ENCODE results near the gene ARSG. TPM values are rescaled to one million over a fixed set of nuclear protein-coding genes. Genes with fewer than 3 reads are reported as not detected.

The ARSG gene
- total and polyA plus RNA-seq, 2 of the 13 experiments (the other 11 are each of a cell fraction or from before 2014, with no cell fraction given): 3.7 to 15.2 TPM

- no peak for TF ChIP-seq PRMT3 (CRISPR knock-in tag; IDR thresholded peaks at IDR 0.05; ENCODE audit: borderline replicate concordance, low read depth)
- TF ChIP-seq NR3C1 (CRISPR knock-in tag; IDR thresholded peaks at IDR 0.05): no peak
- TF ChIP-seq, protein P1, sequence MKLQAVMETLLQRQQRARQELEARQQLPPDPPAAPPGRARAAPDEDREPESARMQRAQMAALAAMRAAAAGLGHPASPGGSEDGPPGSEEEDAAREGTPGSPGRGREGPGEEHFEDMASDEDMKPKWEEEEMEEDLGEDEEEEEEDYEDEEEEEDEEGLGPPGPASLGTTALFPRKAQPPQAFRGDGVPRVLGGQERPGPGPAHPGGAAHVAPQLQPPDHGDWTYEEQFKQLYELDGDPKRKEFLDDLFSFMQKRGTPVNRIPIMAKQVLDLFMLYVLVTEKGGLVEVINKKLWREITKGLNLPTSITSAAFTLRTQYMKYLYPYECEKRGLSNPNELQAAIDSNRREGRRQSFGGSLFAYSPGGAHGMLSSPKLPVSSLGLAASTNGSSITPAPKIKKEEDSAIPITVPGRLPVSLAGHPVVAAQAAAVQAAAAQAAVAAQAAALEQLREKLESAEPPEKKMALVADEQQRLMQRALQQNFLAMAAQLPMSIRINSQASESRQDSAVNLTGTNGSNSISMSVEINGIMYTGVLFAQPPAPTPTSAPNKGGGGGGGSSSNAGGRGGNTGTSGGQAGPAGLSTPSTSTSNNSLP (IDR thresholded peaks at IDR 0.05; ENCODE audit: low read depth, low read length): no peak
- TF ChIP-seq MAFK (conservative IDR thresholded peaks at IDR 0.05 in 1 of 2, IDR thresholded peaks at IDR 0.05 in 1 of 2; ENCODE audit: low read length in 2 of 2): no peak
- TF ChIP-seq ZNF326 (CRISPR knock-in tag; IDR thresholded peaks at IDR 0.05; ENCODE audit: borderline replicate concordance): no peak
- no peak for TF ChIP-seq TRIM22 (IDR thresholded peaks at IDR 0.05)
- TF ChIP-seq, protein P2, sequence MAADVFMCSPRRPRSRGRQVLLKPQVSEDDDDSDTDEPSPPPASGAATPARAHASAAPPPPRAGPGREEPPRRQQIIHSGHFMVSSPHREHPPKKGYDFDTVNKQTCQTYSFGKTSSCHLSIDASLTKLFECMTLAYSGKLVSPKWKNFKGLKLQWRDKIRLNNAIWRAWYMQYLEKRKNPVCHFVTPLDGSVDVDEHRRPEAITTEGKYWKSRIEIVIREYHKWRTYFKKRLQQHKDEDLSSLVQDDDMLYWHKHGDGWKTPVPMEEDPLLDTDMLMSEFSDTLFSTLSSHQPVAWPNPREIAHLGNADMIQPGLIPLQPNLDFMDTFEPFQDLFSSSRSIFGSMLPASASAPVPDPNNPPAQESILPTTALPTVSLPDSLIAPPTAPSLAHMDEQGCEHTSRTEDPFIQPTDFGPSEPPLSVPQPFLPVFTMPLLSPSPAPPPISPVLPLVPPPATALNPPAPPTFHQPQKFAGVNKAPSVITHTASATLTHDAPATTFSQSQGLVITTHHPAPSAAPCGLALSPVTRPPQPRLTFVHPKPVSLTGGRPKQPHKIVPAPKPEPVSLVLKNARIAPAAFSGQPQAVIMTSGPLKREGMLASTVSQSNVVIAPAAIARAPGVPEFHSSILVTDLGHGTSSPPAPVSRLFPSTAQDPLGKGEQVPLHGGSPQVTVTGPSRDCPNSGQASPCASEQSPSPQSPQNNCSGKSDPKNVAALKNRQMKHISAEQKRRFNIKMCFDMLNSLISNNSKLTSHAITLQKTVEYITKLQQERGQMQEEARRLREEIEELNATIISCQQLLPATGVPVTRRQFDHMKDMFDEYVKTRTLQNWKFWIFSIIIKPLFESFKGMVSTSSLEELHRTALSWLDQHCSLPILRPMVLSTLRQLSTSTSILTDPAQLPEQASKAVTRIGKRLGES (CRISPR knock-in tag; IDR thresholded peaks at IDR 0.05; ENCODE audit: borderline replicate concordance): no peak
- TF ChIP-seq NFAT5 (CRISPR knock-in tag; IDR thresholded peaks at IDR 0.05): no peak
- no peak for TF ChIP-seq AGO1 (IDR thresholded peaks at IDR 0.05; ENCODE audit: low read depth, low read length, poor library complexity, severe bottlenecking)
- TF ChIP-seq ZNF282 (IDR thresholded peaks at IDR 0.05; ENCODE audit: partially characterized antibody): no peak
- TF ChIP-seq HOXD1 (CRISPR knock-in tag; IDR thresholded peaks at IDR 0.05): no peak
- no peak for TF ChIP-seq ZNF724P (CRISPR knock-in tag; IDR thresholded peaks at IDR 0.05; ENCODE audit: borderline replicate concordance)
- TF ChIP-seq ZFY (CRISPR knock-in tag; IDR thresholded peaks at IDR 0.05): no peak
- no peak for TF ChIP-seq SRSF9 (IDR thresholded peaks at IDR 0.05; ENCODE audit: borderline replicate concordance, insufficient read depth, low read depth, low read length, poor library complexity, severe bottlenecking)
- TF ChIP-seq SIN3B (IDR thresholded peaks at IDR 0.05; ENCODE audit: low read length): no peak
- TF ChIP-seq TFDP1 (CRISPR knock-in tag; IDR thresholded peaks at IDR 0.05; ENCODE audit: borderline replicate concordance): peak; percentile 49; the same call in 1 of the 2 replicates
- TF ChIP-seq KDM4B (CRISPR knock-in tag; IDR thresholded peaks at IDR 0.05): no peak
These were observed 884 bp upstream of the ARSG start (continued) for GRCh38 chr17:68290268-68290954.
